Activated naive CD8-positive, alpha-beta T cell treated with anti-CD3 and anti-CD28 coated beads, Interleukin-2, amount 50 U/mL, for 16 hours (primary cell): ENCODE data around the gene EEF2K.

Source experiments
- DNase-seq: peaks from one replicate; pipeline ENCODE4 v3.0.0-alpha.2; 2020; ENCODE audit warnings: low read depth, low spot score

EEF2K gene

GRCh38 chr16:22240023-22240710 lies 34.1 kb downstream of the EEF2K start:
- DNase-seq, result no peak

GRCh38 chr16:22250522-22250921 lies 44.4 kb downstream of the EEF2K start:
- no peak for DNase-seq

DNA sequence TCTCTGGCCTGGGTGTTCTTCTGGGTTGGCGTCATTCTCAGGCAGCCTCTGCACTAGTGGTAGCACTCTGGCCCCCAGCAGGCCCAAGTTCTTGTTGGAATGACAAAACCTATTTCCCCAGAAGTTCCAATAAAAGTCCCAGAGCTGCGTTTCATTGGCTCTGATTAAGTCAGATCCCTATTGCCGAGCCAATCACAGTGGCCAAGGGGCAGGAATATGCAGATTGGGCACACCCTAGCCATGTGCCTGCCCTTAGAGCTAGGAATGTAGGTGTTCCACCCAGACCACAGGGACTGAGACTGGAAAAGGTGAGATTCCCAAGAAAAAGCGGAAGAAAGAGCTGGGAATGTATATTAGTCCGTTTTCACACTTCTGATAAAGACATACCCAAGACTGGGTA lies 46.2 kb downstream of the EEF2K start:
- DNase-seq, result no peak

DNA sequence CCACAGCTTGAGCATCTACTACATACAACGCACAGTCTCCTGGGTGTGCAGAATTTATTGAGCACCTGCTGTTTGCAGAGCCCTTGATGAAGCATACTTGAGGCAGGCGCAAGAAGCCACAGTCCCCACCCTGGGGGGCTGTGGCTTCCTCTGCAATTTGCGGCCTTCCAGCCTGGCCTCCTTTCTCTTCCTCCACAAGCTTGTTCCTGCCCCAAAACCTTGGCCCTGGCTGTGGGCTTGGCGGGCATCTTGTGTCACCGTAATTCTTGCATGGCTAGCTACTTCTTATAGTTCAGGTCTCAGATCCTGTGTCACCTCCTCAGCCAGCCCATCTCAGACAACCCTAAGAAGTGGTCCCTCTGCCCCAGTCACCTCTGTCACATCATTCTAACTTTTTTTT lies 47.2 kb downstream of the EEF2K start:
- DNase-seq, result no peak

GRCh38 chr16:22255335-22255734 lies 49.3 kb downstream of the EEF2K start:
- no peak for DNase-seq

DNA sequence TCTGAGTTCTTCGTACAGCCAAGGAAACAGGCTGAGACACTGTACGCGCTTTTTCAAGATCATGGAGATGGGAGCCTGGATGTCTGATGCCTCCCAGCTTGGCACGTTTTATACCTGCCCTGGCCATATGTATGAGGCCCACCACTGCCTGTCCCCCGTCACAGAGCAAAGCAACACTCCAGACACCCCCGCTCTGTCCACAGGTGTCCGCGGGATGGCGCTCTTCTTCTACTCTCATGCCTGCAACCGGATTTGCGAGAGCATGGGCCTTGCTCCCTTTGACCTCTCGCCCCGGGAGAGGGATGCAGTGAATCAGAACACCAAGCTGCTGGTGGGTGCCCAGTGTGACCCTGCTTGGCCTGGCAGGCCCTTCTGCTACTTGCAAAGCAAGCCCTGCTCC lies 51.4 kb downstream of the EEF2K start:
- DNase-seq, result no peak

DNA sequence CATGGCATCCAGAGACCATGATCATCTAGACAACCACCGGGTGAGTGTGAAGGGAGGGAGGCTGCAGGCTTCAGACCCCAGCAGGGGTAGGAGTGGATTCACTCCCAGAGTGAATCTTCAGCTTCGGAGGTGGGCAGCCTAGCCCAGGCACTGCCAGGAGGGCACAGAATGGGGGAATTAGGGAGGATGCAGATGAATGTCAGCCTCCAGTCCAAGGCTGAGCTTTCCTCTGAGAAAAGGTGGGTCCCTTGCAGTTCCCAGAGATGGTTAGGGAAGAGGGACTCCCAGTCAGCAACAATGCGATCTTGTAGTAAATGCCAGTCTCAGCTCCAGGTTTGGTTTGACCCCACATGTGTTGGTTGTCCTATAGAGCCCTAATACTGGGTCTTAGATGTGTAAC lies 54.4 kb downstream of the EEF2K start:
- DNase-seq, result no peak

- DNase-seq, result no peak
Observed at GRCh38 chr16:22262460-22262859, 56.4 kb downstream of the EEF2K start.

DNA sequence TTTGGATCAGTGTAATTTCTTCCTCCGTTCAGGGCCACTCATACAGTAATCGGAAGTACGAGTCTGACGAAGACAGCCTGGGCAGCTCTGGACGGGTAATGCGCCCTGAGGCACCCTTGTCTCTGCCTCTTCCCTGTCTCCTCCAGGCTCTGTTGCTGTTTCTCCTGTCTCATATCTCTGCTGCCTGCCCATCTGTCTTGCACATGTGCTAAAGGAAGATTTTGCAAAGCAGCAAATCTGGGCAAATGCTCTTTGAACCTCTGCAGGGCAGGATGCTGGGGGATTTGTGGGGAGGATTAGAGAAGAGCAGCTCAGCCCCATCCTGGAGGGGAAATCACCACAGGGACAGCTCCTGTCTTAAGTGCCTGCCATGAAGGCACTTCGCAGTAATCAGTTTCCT lies 58.7 kb downstream of the EEF2K start:
- no peak for DNase-seq

DNA sequence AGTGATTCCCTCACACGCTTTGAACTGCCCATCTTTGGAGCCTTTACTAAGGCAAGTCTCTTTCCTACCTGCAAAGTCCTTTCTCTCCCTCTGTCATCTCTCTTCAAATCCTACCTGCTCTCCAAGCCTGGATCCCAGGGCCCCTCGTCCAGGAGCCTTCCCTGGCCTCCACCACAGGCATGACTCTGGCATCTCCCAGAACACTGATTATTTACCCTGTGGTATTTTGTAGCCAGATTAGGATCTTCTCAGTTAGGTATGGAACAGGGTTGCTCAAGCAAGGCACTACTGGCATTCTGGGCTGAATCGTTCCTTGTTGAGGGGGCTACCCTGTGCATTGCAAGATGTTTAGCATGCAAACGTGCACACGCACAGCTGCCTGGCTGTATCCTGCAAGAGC lies 59.3 kb downstream of the EEF2K start:
- no peak for DNase-seq

DNA sequence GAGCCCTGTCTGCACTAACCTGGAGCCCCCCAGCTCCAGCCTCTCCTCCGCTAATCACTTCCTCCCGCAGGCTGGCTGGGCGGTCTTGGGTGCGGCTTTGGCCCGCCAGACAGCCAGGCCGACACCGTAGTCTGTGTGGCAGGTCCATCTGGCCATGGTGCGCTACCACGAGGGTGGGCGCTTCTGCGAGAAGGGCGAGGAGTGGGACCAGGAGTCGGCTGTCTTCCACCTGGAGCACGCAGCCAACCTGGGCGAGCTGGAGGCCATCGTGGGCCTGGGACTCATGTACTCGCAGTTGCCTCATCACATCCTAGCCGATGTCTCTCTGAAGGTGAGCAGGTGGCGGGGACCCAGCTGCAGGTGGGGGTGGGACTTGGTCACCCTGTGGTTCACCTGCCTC lies 60.5 kb downstream of the EEF2K start:
- DNase-seq, result no peak

DNA sequence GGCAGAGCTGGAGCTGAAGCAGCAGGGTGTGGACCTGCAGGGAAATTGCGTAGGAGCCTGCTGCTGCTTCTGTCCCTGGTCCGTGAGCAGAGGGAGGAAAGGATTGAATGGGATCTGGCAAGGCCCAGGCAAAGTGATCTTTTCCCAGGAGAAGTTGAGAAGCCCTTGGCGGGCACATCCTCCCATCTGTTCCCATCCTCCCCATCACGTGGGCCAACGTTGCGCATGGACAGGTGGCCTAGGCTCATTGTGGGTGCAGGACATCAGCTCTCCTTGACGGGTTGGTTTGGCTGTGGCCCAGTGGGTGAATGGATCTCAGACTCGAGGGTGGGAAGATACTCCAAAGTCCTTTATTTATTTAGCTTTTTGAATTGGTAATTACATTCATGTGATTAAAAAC lies 61.7 kb downstream of the EEF2K start:
- DNase-seq, result no peak

DNA sequence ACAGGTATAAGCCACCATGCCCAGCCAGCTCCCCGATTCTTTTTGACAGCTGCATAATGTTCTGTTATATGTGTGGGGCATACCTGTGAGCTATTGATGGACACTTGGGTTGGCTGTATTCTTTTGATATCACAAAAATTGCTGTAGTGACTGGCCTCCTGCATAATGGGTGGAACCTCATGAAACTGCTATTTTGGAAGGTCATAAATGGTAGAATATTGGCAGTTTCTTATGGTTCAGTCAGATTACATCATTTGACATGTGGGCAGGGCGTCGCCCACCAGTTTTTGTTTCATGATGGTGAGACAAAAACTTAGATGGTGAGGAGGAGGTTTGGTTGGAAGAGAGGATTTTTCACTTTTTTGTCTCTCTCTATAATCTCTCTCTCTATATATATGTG lies 64.4 kb downstream of the EEF2K start:
- no peak for DNase-seq

GRCh38 chr16:22272870-22273650 lies 67.0 kb downstream of the EEF2K start:
- no peak for DNase-seq

DNA sequence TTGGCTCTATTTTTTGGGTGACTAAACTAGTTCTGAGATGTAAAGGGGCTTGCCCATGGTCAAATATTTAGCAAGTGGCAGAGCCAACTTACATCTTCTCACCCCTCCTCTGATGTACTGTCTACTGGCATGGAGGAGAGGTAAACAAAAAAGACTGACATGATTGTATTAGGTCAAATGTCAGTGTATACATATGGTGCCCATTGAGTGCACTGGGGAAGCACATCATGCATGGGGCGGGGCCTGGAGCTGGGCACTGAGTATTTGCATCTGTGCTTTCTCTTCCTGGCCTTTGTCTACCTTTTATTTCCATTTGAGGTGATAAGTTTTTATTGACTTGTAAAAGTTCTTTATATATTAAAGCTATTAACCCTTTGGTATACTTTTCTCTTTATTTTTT lies 68.8 kb downstream of the EEF2K start:
- DNase-seq, result no peak

- no peak for DNase-seq
Observed at GRCh38 chr16:22278441-22279230, 72.6 kb downstream of the EEF2K start.

DNA sequence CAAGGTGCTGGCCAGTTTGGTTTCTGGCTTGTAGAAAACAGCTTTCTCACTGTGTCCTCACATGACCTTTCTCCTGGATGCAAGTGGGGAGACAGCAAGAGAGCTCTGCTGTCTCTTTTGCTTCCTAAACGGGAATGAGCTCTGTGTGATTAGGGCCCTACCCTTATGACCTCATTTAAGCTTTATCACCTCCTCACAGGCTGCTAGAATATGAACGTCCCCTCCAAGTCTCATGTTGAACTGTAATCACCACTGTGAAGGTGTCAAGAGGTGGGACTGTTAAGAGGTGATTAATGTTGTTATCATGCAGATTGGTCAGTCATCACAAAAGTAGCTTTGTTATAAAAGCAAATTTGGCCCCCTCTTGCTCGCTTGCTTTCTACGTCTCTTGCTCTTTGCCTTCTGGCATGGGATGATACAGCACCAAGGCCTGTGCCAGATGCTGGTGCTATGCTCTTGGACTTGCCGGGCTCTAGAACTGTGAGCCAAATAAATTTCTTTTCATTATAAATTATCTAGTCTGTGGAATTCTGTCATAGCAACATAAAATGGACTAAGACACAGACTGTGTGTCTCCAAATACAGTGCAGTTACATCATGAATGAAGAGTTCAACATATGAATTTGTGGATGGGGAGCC lies 76.3 kb downstream of the EEF2K start:
- DNase-seq, result no peak

DNA sequence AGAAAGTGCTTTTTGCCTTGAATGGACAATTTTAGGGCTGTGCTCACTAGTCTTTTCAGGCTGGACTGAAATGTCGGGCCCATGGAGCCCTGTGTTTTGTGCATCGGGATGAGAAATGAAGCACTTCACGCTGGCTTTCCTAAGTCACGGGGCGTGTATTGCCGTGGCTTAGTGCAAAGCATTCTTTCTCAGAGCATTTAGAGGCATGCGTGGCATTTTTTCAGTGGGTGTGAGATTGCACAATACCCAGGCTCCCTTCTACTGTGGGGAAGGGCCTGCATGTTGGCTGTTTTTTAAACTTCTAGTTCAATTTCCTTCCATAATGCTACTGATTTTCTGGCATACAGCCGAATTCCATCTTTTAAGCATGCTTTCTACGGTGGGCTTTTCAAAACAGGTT lies 78.6 kb downstream of the EEF2K start:
- DNase-seq, result no peak

DNA sequence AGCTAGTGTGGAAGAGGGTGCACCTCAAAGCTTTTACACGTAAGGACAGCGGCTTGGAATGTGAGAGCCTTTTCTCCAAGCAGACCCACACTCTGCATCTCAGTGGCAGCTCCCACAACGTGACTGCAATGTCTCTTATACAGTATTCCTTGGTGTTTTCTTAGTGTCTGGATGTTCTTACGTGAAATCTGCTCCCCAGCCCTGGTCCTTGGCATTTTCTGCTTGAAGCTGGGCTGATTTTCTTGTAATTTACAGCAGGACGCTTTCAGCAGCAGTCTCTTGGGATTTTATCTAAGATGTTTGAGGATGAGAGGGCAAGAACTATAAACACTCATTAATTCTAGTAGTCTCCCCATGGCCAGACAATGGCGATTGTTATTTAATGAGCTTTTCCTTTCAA lies 79.0 kb downstream of the EEF2K start:
- no peak for DNase-seq

- DNase-seq, result no peak
Observed at GRCh38 chr16:22291020-22291419, 84.9 kb downstream of the EEF2K start.

GRCh38 chr16:22291860-22292318 lies 85.8 kb downstream of the EEF2K start:
- no peak for DNase-seq

DNA sequence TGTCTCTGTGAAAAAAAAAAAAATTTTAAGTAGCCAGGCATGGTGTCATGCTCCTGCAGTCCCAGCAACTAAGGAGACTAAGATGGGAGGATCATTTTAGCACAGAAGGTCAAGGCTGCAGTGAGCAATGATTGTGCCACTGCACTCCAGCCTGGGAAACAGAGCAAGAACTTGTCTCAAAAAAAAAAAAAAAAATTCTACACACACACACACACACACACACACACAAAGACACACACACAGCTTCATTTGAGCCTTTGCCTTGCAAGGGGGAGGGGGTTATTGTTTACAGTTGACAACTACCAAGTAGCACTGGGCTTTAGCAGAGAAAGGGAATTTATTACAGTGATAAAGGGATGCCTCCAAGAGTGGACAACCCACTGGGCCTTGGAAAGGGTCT lies 86.2 kb downstream of the EEF2K start:
- no peak for DNase-seq
